IPS-18c (cell line): ENCODE results near the gene LMO7.

ENCODE experiments used
- H3K4me3 ChIP-seq: 2 replicates; pipeline ENCODE4 v1.7.0; 2013; ENCODE audit warnings: low read depth, mild to moderate bottlenecking, low read length, moderate library complexity; ENCODE audit not compliant: insufficient read depth
- H3K9me3 ChIP-seq: one replicate; pipeline ENCODE4 v1.6.1; 2013; ENCODE audit warnings: mild to moderate bottlenecking, low read length, moderate library complexity; ENCODE audit not compliant: control insufficient read depth, insufficient read depth

LMO7 gene

GRCh38 chr13:75797719-75798118 lies 161.6 kb downstream of the LMO7 start:
- no peak overlapping the region for H3K4me3 ChIP-seq
- H3K9me3 ChIP-seq = no peaks in the 10 kb centered on the region

GRCh38 chr13:75798353-75799255 lies 162.5 kb downstream of the LMO7 start:
- no peaks in the 10 kb centered on the region for H3K9me3 ChIP-seq
- H3K4me3 ChIP-seq = no peak overlapping the region

- Histone ChIP-seq H3K9me3 (no peaks in the 10 kb centered on the region), H3K4me3 (no peak overlapping the region)
These were observed 164.4 kb downstream of the LMO7 start for GRCh38 chr13:75800545-75800944.

- no peak overlapping the region for H3K4me3 ChIP-seq
- no peaks in the 10 kb centered on the region for H3K9me3 ChIP-seq
These were observed 165.3 kb downstream of the LMO7 start for GRCh38 chr13:75801388-75801945.

GRCh38 chr13:75802161-75802560 lies 166.0 kb downstream of the LMO7 start:
- Histone ChIP-seq H3K9me3 (no peaks in the 10 kb centered on the region), H3K4me3 (no peak overlapping the region)

- H3K9me3 ChIP-seq = no peaks in the 10 kb centered on the region
- H3K4me3 ChIP-seq = no peak overlapping the region
These were observed 167.1 kb downstream of the LMO7 start for GRCh38 chr13:75803164-75803611.

GRCh38 chr13:75804054-75804453 lies 167.9 kb downstream of the LMO7 start:
- no peak overlapping the region for H3K4me3 ChIP-seq

GRCh38 chr13:75804605-75805004 lies 168.5 kb downstream of the LMO7 start:
- no peak overlapping the region for H3K4me3 ChIP-seq
- H3K9me3 ChIP-seq = no peaks in the 10 kb centered on the region

More at GRCh38 chr13:75804054-75804453, 167.9 kb downstream of the LMO7 start:
- no peaks in the 10 kb centered on the region for H3K9me3 ChIP-seq

- H3K4me3 ChIP-seq = no peak overlapping the region
- no peaks in the 10 kb centered on the region for H3K9me3 ChIP-seq
These were observed 170.0 kb downstream of the LMO7 start for GRCh38 chr13:75806117-75806516.

- Histone ChIP-seq H3K4me3 (no peak overlapping the region), H3K9me3 (no peaks in the 10 kb centered on the region)
These were observed 175.2 kb downstream of the LMO7 start for GRCh38 chr13:75811361-75811760.

- H3K4me3 ChIP-seq = no peak overlapping the region
- H3K9me3 ChIP-seq = no peaks in the 10 kb centered on the region
These were observed 175.7 kb downstream of the LMO7 start for GRCh38 chr13:75811841-75812240.

GRCh38 chr13:75812751-75813181 lies 176.6 kb downstream of the LMO7 start:
- H3K4me3 ChIP-seq = no peak overlapping the region
- H3K9me3 ChIP-seq = no peaks in the 10 kb centered on the region

GRCh38 chr13:75813323-75813722 lies 177.2 kb downstream of the LMO7 start:
- H3K4me3 ChIP-seq = no peak overlapping the region

GRCh38 chr13:75818179-75818967 lies 182.2 kb downstream of the LMO7 start:
- H3K9me3 ChIP-seq = no peaks in the 10 kb centered on the region
- H3K4me3 ChIP-seq = no peak overlapping the region

More at GRCh38 chr13:75813323-75813722, 177.2 kb downstream of the LMO7 start:
- no peaks in the 10 kb centered on the region for H3K9me3 ChIP-seq

- H3K9me3 ChIP-seq = no peaks in the 10 kb centered on the region
- H3K4me3 ChIP-seq = no peak overlapping the region
These were observed 182.8 kb downstream of the LMO7 start for GRCh38 chr13:75818968-75819225.

- Histone ChIP-seq H3K9me3 (no peaks in the 10 kb centered on the region), H3K4me3 (no peak overlapping the region)
These were observed 189.0 kb downstream of the LMO7 start for GRCh38 chr13:75825161-75825560.

GRCh38 chr13:75825594-75825993 lies 189.5 kb downstream of the LMO7 start:
- H3K4me3 ChIP-seq = no peak overlapping the region
- H3K9me3 ChIP-seq = no peaks in the 10 kb centered on the region

- Histone ChIP-seq H3K4me3 (no peak overlapping the region), H3K9me3 (no peaks in the 10 kb centered on the region)
These were observed 190.3 kb downstream of the LMO7 start for GRCh38 chr13:75826391-75826790.
